HEK293 (cell line): ENCODE results near the gene NKAP.

Experiments
- CTCF ChIA-PET: fragments of 350-600 bp; formaldehyde crosslinking; extraction: SDS; loops from one replicate; lab custom pipeline; 2021; ENCODE audit warnings: antibody characterized with exemption; lab: Yijun Ruan, JAX
- POLR2A ChIA-PET: fragments of 300-600 bp; formaldehyde crosslinking; extraction: SDS; loops from one replicate; lab custom pipeline; 2020; ENCODE audit warnings: antibody characterized with exemption, inconsistent platforms; lab: Yijun Ruan, JAX
- H3K27ac ChIP-seq: fragments of 200-500 bp; sonication (Bioruptor generic); 2 replicates; pipeline ENCODE4 v1.5.1; 2014; ENCODE audit warnings: low read depth, low read length, control low read depth, inconsistent platforms; ENCODE audit errors: extremely low read depth
- H3K36me3 ChIP-seq, 2 experiments: fragments of 200-500 bp in 1 of 2; sonication (Bioruptor generic) in 1 of 2; 1 replicate in 1 of 2; 2 replicates in 1 of 2; pipeline ENCODE4 v1.5.1; 2014 to 2017; ENCODE audit warnings: inconsistent platforms in 2 of 2, low read length in 2 of 2; ENCODE audit not compliant: control insufficient read depth in 2 of 2, insufficient read depth in 1 of 2
- H3K4me1 ChIP-seq: fragments of 200-500 bp; sonication (Bioruptor generic); 2 replicates; pipeline ENCODE4 v1.5.1; 2014; ENCODE audit warnings: mild to moderate bottlenecking, low read length, inconsistent platforms; ENCODE audit not compliant: control insufficient read depth, insufficient read depth
- H3K4me3 ChIP-seq: 2 replicates; pipeline ENCODE4 v1.5.1; 2011; ENCODE audit warnings: low read depth, mild to moderate bottlenecking, control low read depth, low read length, moderate library complexity
- H3K9me3 ChIP-seq: fragments of 200-500 bp; sonication (Bioruptor generic); 2 replicates; pipeline ENCODE4 v1.5.1; 2014; ENCODE audit warnings: low read depth, low read length, inconsistent platforms; ENCODE audit not compliant: control insufficient read depth, insufficient read depth
- KLF1 ChIP-seq: fragments of 450-650 bp; formaldehyde crosslinking; IDR thresholded peaks from 2 replicates; pipeline ENCODE4 v1.5.1; 2016; ENCODE audit warnings: missing biosample characterization, missing genetic modification characterization
- KLF9 ChIP-seq: fragments of 450-650 bp; formaldehyde crosslinking; IDR thresholded peaks from 2 replicates; pipeline ENCODE4 v1.5.1; 2016; ENCODE audit warnings: missing biosample characterization, missing genetic modification characterization, low read depth
- PRDM1 ChIP-seq: fragments of 450-650 bp; formaldehyde crosslinking; IDR thresholded peaks from 2 replicates; pipeline ENCODE4; 2016; ENCODE audit warnings: missing biosample characterization, missing genetic modification characterization
- SCRT2 ChIP-seq: fragments of 450-650 bp; formaldehyde crosslinking; IDR thresholded peaks from 2 replicates; pipeline ENCODE4 v1.5.1; 2016; ENCODE audit warnings: missing biosample characterization, missing genetic modification characterization
- YY1 ChIP-seq: fragments of 450-650 bp; formaldehyde crosslinking; IDR thresholded peaks from 2 replicates; pipeline ENCODE4 v1.5.1; 2018; ENCODE audit warnings: missing biosample characterization, missing genetic modification characterization
- ZBTB7A ChIP-seq: fragments of 450-650 bp; formaldehyde crosslinking; IDR thresholded peaks from 2 replicates; pipeline ENCODE4 v1.5.1; 2016; ENCODE audit warnings: low read depth, missing biosample characterization, missing genetic modification characterization
- ZEB2 ChIP-seq: fragments of 450-650 bp; formaldehyde crosslinking; IDR thresholded peaks from 2 replicates; pipeline ENCODE4 v1.5.1; 2016; ENCODE audit warnings: missing biosample characterization, missing genetic modification characterization
- ZFP37 ChIP-seq: fragments of 450-650 bp; formaldehyde crosslinking; IDR thresholded peaks from 2 replicates; pipeline ENCODE4 v1.5.1; 2016; ENCODE audit warnings: missing biosample characterization, missing genetic modification characterization
- ZFP41 ChIP-seq: fragments of 450-650 bp; formaldehyde crosslinking; IDR thresholded peaks from 2 replicates; pipeline ENCODE4 v1.5.1; 2016; ENCODE audit warnings: missing biosample characterization, missing genetic modification characterization, borderline replicate concordance
- ZIC2 ChIP-seq: fragments of 450-650 bp; formaldehyde crosslinking; IDR thresholded peaks from 2 replicates; pipeline ENCODE4 v1.5.1; 2016; ENCODE audit warnings: missing biosample characterization, missing genetic modification characterization
- ZNF112 ChIP-seq: fragments of 450-650 bp; formaldehyde crosslinking; IDR thresholded peaks from 2 replicates; pipeline ENCODE4 v1.5.0; 2017; ENCODE audit warnings: missing biosample characterization, missing genetic modification characterization
- ZNF416 ChIP-seq: fragments of 450-650 bp; formaldehyde crosslinking; IDR thresholded peaks from 2 replicates; pipeline ENCODE4 v1.5.1; 2016; ENCODE audit warnings: missing biosample characterization, missing genetic modification characterization
- ZNF488 ChIP-seq: fragments of 450-650 bp; formaldehyde crosslinking; IDR thresholded peaks from 2 replicates; pipeline ENCODE4 v1.5.1; 2016; ENCODE audit warnings: missing biosample characterization, missing genetic modification characterization
- ZNF629 ChIP-seq: fragments of 450-650 bp; formaldehyde crosslinking; IDR thresholded peaks from 2 replicates; pipeline ENCODE4 v1.5.1; 2017; ENCODE audit warnings: missing biosample characterization, missing genetic modification characterization
- ZNF837 ChIP-seq: fragments of 450-650 bp; formaldehyde crosslinking; IDR thresholded peaks from 2 replicates; pipeline ENCODE4 v1.5.1; 2016; ENCODE audit warnings: missing biosample characterization, missing genetic modification characterization
- ZXDB ChIP-seq: fragments of 450-650 bp; formaldehyde crosslinking; IDR thresholded peaks from 2 replicates; pipeline ENCODE4 v1.5.1; 2016; ENCODE audit warnings: missing biosample characterization, missing genetic modification characterization
- TF ChIP-seq, protein P1 (sequence below): fragments of 450-650 bp; formaldehyde crosslinking; IDR thresholded peaks from 2 replicates; pipeline ENCODE4 v1.5.1; 2016; ENCODE audit warnings: missing biosample characterization, missing genetic modification characterization
- TF ChIP-seq, protein P2 (sequence below): fragments of 450-650 bp; formaldehyde crosslinking; conservative IDR thresholded peaks from 2 replicates; pipeline ENCODE4 v1.5.1; 2016; ENCODE audit warnings: low read depth, missing biosample characterization, missing genetic modification characterization
- TF ChIP-seq, protein P3 (sequence below): fragments of 450-650 bp; formaldehyde crosslinking; conservative IDR thresholded peaks from 2 replicates; pipeline ENCODE4 v1.5.1; 2016; ENCODE audit warnings: low read depth, missing biosample characterization, missing genetic modification characterization
- TF ChIP-seq, protein P4 (sequence below): fragments of 450-650 bp; formaldehyde crosslinking; IDR thresholded peaks from 2 replicates; pipeline ENCODE4 v1.5.1; 2017; ENCODE audit warnings: missing biosample characterization, missing genetic modification characterization
- TF ChIP-seq, protein P5 (sequence below): fragments of 450-650 bp; formaldehyde crosslinking; IDR thresholded peaks from 2 replicates; pipeline ENCODE4 v1.5.1; 2016; ENCODE audit warnings: missing biosample characterization, missing genetic modification characterization

The NKAP gene

DNA sequence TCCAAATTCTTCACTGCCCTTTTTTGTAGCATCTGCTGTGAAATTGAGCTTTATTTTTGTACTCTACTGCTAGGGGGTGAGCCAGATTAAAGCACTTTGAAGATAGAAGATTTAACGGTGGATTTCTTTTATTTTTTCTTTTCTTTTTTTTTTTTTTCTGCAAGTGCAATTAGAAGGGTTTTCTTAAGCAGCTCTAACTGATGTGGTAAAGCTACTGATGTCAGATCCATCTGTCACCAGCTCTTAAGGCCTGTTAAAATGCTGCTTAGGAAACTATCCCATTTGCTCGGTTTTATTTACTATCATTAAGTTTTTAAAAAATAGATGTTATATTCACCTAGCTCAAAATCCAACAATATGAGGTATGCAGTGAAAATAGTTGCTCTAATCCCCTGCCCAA, 64.8 kb downstream of the NKAP start (continued):
- TF ChIP-seq ZNF488 (tag by site-specific recombination), result no peak
- no peak for TF ChIP-seq ZNF112 (tag by site-specific recombination)
- no peak for TF ChIP-seq ZFP41
- no peak for TF ChIP-seq ZNF416
- no peak for TF ChIP-seq PRDM1 (tag by site-specific recombination)

DNA sequence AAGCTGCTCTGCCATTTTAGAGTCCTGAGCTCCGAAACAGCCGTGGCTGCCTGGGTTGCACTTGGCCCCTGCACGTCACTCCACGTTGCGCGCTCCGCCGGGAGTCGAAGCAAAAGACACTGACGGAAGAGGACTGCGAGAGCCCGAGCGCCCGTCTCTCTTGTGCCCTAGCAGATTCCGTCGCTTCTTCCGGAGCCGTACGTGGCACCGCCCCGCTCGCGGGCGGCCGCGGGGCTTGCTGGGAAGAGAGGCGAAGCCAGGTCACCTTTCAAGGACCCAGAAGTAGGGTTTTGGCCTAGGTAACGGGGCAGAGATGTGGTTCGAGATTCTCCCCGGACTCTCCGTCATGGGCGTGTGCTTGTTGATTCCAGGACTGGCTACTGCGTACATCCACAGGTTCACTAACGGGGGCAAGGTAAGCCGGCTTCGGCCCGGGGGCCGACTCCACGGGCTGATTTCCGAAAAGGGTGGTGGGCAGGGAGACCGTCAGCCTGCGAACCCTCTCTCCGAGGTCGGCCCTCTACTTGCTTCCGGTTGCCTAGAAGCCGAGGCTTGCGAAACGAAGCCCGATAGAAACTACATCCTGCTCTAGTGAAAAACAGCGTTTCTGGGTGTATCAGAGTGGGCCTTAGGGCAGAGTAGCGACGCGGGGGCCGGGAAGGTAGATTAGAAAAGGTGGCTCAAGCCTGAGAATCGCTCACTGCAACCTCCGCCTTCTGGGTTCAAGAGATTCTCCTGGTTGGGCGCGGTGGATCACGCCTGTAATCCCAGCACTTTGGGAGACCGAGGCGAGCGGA, 71.8 kb downstream of the NKAP start, which contains the start of the genes NDUFA1 and RNF113A:
TSS of gene NDUFA1 (plus strand) at position 234 of the 797 bp plus-strand sequence. CDS start at position 314, 80 bp downstream.
TSS of gene RNF113A (minus strand) at position 135 of the 797 bp plus-strand sequence. CDS start at position 15, 120 bp downstream.
- Histone ChIP-seq H3K9me3 (no peaks in the 10 kb centered on the region), H3K4me1 (no peaks in the 10 kb centered on the region), H3K36me3 (peaks cover 12 to 14% of the 10 kb centered on the region in 2 experiments), H3K27ac (peak within 1 kb of the TSS; percentile 90), H3K4me3 (peak within 1 kb of the TSS; percentile 59)
- CTCF ChIA-PET, result interaction anchor here (0.7 to 3.0 kb wide), 3 partner anchors 9 to 342 kb away, joined by 3 to 9 read pairs (median 5); no protein-coding TSS in a partner anchor
- POLR2A ChIA-PET, result interaction anchor here (0.8 to 2.9 kb wide), 7 partner anchors 11 to 266 kb away, joined by 3 to 33 read pairs (median 8); partner anchors contain the start of genes RPL39 and UPF3B
- TF ChIP-seq KLF9 (tag by site-specific recombination) (peak; percentile 44; the same call in 1 of the 2 replicates), KLF1 (tag by site-specific recombination) (peak; percentile 8; the same call in 1 of the 2 replicates), ZNF837 (tag by site-specific recombination) (no peak), ZBTB7A (tag by site-specific recombination) (peak; percentile 12; the same call in 1 of the 2 replicates), ZXDB (peak; percentile 81), ZNF629 (tag by site-specific recombination) (peak; percentile 63), ZEB2 (tag by site-specific recombination) (peak; percentile 66), ZIC2 (tag by site-specific recombination) (peak; percentile 17; the same call in 1 of the 2 replicates), ZFP37 (peak; percentile 54; the same call in 1 of the 2 replicates), SCRT2 (tag by site-specific recombination) (peak; percentile 58; the same call in 1 of the 2 replicates), YY1 (tag by site-specific recombination) (0 out of 2 replicates have a peak, but pooled peaks have one; percentile 10)
- TF ChIP-seq, protein P1, sequence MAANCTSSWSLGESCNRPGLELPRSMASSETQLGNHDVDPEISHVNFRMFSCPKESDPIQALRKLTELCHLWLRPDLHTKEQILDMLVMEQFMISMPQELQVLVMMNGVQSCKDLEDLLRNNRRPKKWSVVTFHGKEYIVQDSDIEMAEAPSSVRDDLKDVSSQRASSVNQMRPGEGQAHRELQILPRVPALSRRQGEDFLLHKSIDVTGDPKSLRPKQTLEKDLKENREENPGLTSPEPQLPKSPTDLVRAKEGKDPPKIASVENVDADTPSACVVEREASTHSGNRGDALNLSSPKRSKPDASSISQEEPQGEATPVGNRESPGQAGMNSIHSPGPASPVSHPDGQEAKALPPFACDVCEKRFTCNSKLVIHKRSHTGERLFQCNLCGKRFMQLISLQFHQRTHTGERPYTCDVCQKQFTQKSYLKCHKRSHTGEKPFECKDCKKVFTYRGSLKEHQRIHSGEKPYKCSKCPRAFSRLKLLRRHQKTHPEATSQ (tag by site-specific recombination), result no peak
- TF ChIP-seq, protein P2, sequence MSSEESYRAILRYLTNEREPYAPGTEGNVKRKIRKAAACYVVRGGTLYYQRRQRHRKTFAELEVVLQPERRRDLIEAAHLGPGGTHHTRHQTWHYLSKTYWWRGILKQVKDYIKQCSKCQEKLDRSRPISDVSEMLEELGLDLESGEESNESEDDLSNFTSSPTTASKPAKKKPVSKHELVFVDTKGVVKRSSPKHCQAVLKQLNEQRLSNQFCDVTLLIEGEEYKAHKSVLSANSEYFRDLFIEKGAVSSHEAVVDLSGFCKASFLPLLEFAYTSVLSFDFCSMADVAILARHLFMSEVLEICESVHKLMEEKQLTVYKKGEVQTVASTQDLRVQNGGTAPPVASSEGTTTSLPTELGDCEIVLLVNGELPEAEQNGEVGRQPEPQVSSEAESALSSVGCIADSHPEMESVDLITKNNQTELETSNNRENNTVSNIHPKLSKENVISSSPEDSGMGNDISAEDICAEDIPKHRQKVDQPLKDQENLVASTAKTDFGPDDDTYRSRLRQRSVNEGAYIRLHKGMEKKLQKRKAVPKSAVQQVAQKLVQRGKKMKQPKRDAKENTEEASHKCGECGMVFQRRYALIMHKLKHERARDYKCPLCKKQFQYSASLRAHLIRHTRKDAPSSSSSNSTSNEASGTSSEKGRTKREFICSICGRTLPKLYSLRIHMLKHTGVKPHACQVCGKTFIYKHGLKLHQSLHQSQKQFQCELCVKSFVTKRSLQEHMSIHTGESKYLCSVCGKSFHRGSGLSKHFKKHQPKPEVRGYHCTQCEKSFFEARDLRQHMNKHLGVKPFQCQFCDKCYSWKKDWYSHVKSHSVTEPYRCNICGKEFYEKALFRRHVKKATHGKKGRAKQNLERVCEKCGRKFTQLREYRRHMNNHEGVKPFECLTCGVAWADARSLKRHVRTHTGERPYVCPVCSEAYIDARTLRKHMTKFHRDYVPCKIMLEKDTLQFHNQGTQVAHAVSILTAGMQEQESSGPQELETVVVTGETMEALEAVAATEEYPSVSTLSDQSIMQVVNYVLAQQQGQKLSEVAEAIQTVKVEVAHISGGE (tag by site-specific recombination), result peak; percentile 94
- TF ChIP-seq, protein P3, sequence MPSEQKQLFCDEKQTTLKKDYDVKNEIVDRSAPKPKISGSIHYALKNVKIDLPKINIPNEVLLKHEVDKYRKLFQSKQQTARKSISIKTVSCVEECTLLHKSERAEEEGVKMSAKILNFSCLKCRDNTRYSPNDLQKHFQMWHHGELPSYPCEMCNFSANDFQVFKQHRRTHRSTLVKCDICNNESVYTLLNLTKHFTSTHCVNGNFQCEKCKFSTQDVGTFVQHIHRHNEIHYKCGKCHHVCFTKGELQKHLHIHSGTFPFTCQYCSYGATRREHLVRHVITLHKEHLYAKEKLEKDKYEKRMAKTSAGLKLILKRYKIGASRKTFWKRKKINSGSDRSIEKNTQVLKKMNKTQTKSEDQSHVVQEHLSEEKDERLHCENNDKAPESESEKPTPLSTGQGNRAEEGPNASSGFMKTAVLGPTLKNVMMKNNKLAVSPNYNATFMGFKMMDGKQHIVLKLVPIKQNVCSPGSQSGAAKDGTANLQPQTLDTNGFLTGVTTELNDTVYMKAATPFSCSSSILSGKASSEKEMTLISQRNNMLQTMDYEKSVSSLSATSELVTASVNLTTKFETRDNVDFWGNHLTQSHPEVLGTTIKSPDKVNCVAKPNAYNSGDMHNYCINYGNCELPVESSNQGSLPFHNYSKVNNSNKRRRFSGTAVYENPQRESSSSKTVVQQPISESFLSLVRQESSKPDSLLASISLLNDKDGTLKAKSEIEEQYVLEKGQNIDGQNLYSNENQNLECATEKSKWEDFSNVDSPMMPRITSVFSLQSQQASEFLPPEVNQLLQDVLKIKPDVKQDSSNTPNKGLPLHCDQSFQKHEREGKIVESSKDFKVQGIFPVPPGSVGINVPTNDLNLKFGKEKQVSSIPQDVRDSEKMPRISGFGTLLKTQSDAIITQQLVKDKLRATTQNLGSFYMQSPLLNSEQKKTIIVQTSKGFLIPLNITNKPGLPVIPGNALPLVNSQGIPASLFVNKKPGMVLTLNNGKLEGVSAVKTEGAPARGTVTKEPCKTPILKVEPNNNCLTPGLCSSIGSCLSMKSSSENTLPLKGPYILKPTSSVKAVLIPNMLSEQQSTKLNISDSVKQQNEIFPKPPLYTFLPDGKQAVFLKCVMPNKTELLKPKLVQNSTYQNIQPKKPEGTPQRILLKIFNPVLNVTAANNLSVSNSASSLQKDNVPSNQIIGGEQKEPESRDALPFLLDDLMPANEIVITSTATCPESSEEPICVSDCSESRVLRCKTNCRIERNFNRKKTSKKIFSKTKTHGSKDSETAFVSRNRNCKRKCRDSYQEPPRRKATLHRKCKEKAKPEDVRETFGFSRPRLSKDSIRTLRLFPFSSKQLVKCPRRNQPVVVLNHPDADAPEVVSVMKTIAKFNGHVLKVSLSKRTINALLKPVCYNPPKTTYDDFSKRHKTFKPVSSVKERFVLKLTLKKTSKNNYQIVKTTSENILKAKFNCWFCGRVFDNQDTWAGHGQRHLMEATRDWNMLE (tag by site-specific recombination), result peak; percentile 41; the same call in 1 of the 2 replicates
- TF ChIP-seq, protein P4, sequence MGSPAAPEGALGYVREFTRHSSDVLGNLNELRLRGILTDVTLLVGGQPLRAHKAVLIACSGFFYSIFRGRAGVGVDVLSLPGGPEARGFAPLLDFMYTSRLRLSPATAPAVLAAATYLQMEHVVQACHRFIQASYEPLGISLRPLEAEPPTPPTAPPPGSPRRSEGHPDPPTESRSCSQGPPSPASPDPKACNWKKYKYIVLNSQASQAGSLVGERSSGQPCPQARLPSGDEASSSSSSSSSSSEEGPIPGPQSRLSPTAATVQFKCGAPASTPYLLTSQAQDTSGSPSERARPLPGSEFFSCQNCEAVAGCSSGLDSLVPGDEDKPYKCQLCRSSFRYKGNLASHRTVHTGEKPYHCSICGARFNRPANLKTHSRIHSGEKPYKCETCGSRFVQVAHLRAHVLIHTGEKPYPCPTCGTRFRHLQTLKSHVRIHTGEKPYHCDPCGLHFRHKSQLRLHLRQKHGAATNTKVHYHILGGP (tag by site-specific recombination), result no peak
- TF ChIP-seq, protein P5, sequence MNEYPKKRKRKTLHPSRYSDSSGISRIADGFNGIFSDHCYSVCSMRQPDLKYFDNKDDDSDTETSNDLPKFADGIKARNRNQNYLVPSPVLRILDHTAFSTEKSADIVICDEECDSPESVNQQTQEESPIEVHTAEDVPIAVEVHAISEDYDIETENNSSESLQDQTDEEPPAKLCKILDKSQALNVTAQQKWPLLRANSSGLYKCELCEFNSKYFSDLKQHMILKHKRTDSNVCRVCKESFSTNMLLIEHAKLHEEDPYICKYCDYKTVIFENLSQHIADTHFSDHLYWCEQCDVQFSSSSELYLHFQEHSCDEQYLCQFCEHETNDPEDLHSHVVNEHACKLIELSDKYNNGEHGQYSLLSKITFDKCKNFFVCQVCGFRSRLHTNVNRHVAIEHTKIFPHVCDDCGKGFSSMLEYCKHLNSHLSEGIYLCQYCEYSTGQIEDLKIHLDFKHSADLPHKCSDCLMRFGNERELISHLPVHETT, result 0 out of 2 replicates have a peak, but pooled peaks have one; percentile 9
